Left ventricle myocardium inferior (tissue), 1 donor: ENCODE data around the gene BRSK1. TPM values are rescaled to one million over a fixed set of nuclear protein-coding genes. Genes with fewer than 3 reads are reported as not detected.

ENCODE experiments used
- DNase-seq: peaks from one replicate; pipeline ENCODE4 v3.0.0-alpha.2; 2020
- H3K27ac ChIP-seq: fragments of 200-600 bp; replicated peaks from 2 replicates; pipeline ENCODE4 v1.8.0; 2021
- H3K27me3 ChIP-seq: fragments of 200-600 bp; 2 replicates; pipeline ENCODE4 v1.8.0; 2021; ENCODE audit warnings: low read depth
- H3K36me3 ChIP-seq: fragments of 200-600 bp; 2 replicates; pipeline ENCODE4 v1.8.0; 2021
- H3K4me1 ChIP-seq: fragments of 200-600 bp; 2 replicates; pipeline ENCODE4 v1.8.0; 2021
- H3K4me3 ChIP-seq: fragments of 200-600 bp; 2 replicates; pipeline ENCODE4 v1.8.0; 2021; ENCODE audit warnings: mild to moderate bottlenecking, moderate library complexity
- H3K9me3 ChIP-seq: fragments of 200-600 bp; replicated peaks from 2 replicates; pipeline ENCODE4 v1.8.0; 2021
- CTCF ChIP-seq: fragments of 200-600 bp; IDR thresholded peaks from 2 replicates; pipeline ENCODE4 v1.8.0; 2021; ENCODE audit warnings: antibody characterized with exemption, mild to moderate bottlenecking, borderline replicate concordance
- intact Hi-C: fragments of 100-400 bp; cut with micrococcal nuclease; formaldehyde crosslinking; loops from one replicate; pipeline ENCODE4 v1.11.0; 2022
- microRNA-seq: library from miRNA; unstranded; fragments of <30 nt; microRNA quantifications from one replicate; pipeline ENCODE4 v1.2.0, GENCODE V29; 2020
- total RNA-seq: library from RNA; stranded (reverse); fragmentation: NEBNext Ultra II Directional; extraction: Animal tissue kit (Norgen Biotek cat#: 25700); gene quantifications from one replicate; pipeline ENCODE4 v1.2.1, GENCODE V29; 2021
- donor health status: DM: no; HTN: yes; CAD: no; lungs with severe emphysema.

The BRSK1 gene
- total RNA-seq, 1 donor from 2014 or later, result 3.0 TPM

GRCh38 chr19:55358493-55358892 is 74.7 kb downstream of the BRSK1 start:
- DNase-seq, result no peak
- no peak for TF ChIP-seq CTCF
- H3K36me3 ChIP-seq, result no peaks in the 10 kb centered on the region
- H3K27me3 ChIP-seq, result peaks cover 76% of the 10 kb centered on the region
- intact Hi-C loops, result no loop called here
- H3K27ac ChIP-seq, result no peak overlapping the region
- no peaks in the 10 kb centered on the region for H3K9me3 ChIP-seq
- peaks cover 14% of the 10 kb centered on the region for H3K4me1 ChIP-seq
- H3K4me3 ChIP-seq, result no peak overlapping the region

- intact Hi-C loops, result no loop called here
- no peak overlapping the region for H3K27ac ChIP-seq
- H3K9me3 ChIP-seq, result no peaks in the 10 kb centered on the region
- TF ChIP-seq CTCF, result no peak
- DNase-seq, result no peak
- no peak overlapping the region for H3K4me3 ChIP-seq
- H3K4me1 ChIP-seq, result peaks cover 6% of the 10 kb centered on the region
- H3K27me3 ChIP-seq, result peaks cover 70% of the 10 kb centered on the region
- H3K36me3 ChIP-seq, result no peaks in the 10 kb centered on the region
These were observed 75.4 kb downstream of the BRSK1 start for GRCh38 chr19:55358943-55359908.

DNA sequence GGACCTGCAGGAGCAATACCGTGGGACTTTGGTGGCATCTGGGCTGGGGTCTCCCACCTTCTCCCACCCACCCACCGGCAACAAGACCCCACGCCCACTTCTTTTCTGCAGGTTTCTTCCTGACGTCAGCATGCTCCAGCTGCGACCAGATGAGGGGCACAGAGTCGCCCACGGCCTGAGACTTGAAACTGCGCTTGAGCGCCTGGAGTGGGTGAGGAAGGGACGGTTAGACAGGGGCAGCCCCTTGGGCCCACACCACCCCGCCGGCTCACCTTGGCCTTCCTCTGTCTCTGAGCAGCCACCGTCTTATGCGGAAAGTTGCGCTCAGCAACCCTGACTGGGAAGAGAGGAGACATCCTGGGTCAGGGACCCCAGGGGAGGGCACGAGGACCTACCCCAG is 77.1 kb downstream of the BRSK1 start:
- DNase-seq, result no peak
- no peak for TF ChIP-seq CTCF
- Histone ChIP-seq H3K27ac (no peak overlapping the region), H3K4me1 (no peaks in the 10 kb centered on the region), H3K4me3 (no peak overlapping the region), H3K9me3 (no peaks in the 10 kb centered on the region), H3K27me3 (peaks cover 70% of the 10 kb centered on the region), H3K36me3 (no peaks in the 10 kb centered on the region)
- intact Hi-C loops, result no loop called here

Small RNAs within 50 kb of the gene (microRNA-seq; reads per million reads assigned to microRNA genes)
- gene MIR6802 (0.94 reads per million), gene MIR6803 (1.6 reads per million)

Other genes with a start within 250 kb of the BRSK1 start
- gene GP6, start 245.7 kb upstream of the BRSK1 start, total RNA-seq, result 0.30 TPM
- 53.8 TPM for gene RDH13, start 220.8 kb upstream of the BRSK1 start, total RNA-seq
- gene EPS8L1, start 208.1 kb upstream of the BRSK1 start, total RNA-seq, result 0.88 TPM
- gene PPP1R12C, start 166.4 kb upstream of the BRSK1 start, total RNA-seq, result 228 TPM
- 140 TPM for gene TNNT1, start 134.8 kb upstream of the BRSK1 start, total RNA-seq
- gene TNNI3, start 126.3 kb upstream of the BRSK1 start, total RNA-seq, result 7,701 TPM
- gene DNAAF3, start 117.4 kb upstream of the BRSK1 start, total RNA-seq, result 1.8 TPM
- not detected for gene SYT5, start 103.7 kb upstream of the BRSK1 start, total RNA-seq
- gene PTPRH, start 74.5 kb upstream of the BRSK1 start, total RNA-seq, result 1.1 TPM
- 2.1 TPM for gene TMEM86B, start 55.2 kb upstream of the BRSK1 start, total RNA-seq
- 39.8 TPM for gene PPP6R1, start 25.0 kb upstream of the BRSK1 start, total RNA-seq
- gene HSPBP1, start 3.9 kb upstream of the BRSK1 start, total RNA-seq, result 29.0 TPM
- gene TMEM150B, start 41.3 kb downstream of the BRSK1 start, total RNA-seq, result 2.0 TPM
- gene KMT5C, start 55.9 kb downstream of the BRSK1 start, total RNA-seq, result 5.1 TPM
- not detected for gene COX6B2, start 70.7 kb downstream of the BRSK1 start, total RNA-seq
- not detected for gene GARIN5B, start 79.3 kb downstream of the BRSK1 start, total RNA-seq
- gene IL11, start 86.5 kb downstream of the BRSK1 start, total RNA-seq, result not detected
- gene TMEM190, start 92.8 kb downstream of the BRSK1 start, total RNA-seq, result not detected
- 0.69 TPM for gene TMEM238, start 100.3 kb downstream of the BRSK1 start, total RNA-seq
- gene RPL28, start 101.9 kb downstream of the BRSK1 start, total RNA-seq, result 559 TPM
- gene UBE2S, start 123.8 kb downstream of the BRSK1 start, total RNA-seq, result 33.2 TPM
- gene SHISA7, start 159.3 kb downstream of the BRSK1 start, total RNA-seq, result not detected
- gene ISOC2, start 177.6 kb downstream of the BRSK1 start, total RNA-seq, result 52.6 TPM
- not detected for gene C19orf85, start 180.8 kb downstream of the BRSK1 start, total RNA-seq
- gene ZNF628, start 192.6 kb downstream of the BRSK1 start, total RNA-seq, result 5.4 TPM
- gene NAT14, start 201.2 kb downstream of the BRSK1 start, total RNA-seq, result 5.2 TPM
- gene SSC5D, start 204.4 kb downstream of the BRSK1 start, total RNA-seq, result 3.7 TPM